Neuron (in vitro differentiated cells): ENCODE results near the gene HMBS.
A peak's percentile ranks its signal among the peaks of the same experiment; 100 is the strongest.
"Not testable (repeated sequence)": the region's sequence is repeated elsewhere in the genome, so short reads cannot be mapped to it uniquely, and the experiment has no call there.

Experiments used
- H2AFZ ChIP-seq: one replicate; pipeline ENCODE4 v1.6.1; 2013; ENCODE audit warnings: low read depth, mild to moderate bottlenecking, inconsistent platforms, low read length, moderate library complexity
- H3K27me3 ChIP-seq: one replicate; pipeline ENCODE4 v1.6.1; 2013; ENCODE audit warnings: low read length; ENCODE audit not compliant: insufficient read depth
- H3K36me3 ChIP-seq: one replicate; pipeline ENCODE4 v1.6.1; 2013; ENCODE audit warnings: low read length; ENCODE audit not compliant: insufficient read depth
- H3K4me1 ChIP-seq: one replicate; pipeline ENCODE4 v1.6.1; 2013; ENCODE audit warnings: low read length; ENCODE audit not compliant: insufficient read depth
- H3K4me3 ChIP-seq: 2 replicates; pipeline ENCODE4 v1.5.1; 2013; ENCODE audit warnings: mild to moderate bottlenecking, low read length, moderate library complexity
- H3K9me3 ChIP-seq: one replicate; pipeline ENCODE4 v1.6.1; 2013; ENCODE audit warnings: low read length

The HMBS gene

GRCh38 chr11:119055901-119056300 lies 28.8 kb upstream of the HMBS start:
- peak overlapping the region; percentile 72 for H3K4me3 ChIP-seq
- peaks cover 43% of the 10 kb centered on the region for H3K36me3 ChIP-seq
- no peak overlapping the region for H2AFZ ChIP-seq
- H3K27me3 ChIP-seq, result no peaks in the 10 kb centered on the region
- no peaks in the 10 kb centered on the region for H3K9me3 ChIP-seq
- peaks cover 14% of the 10 kb centered on the region for H3K4me1 ChIP-seq

- Histone ChIP-seq H3K27me3 (no peaks in the 10 kb centered on the region), H3K36me3 (peaks cover 38% of the 10 kb centered on the region), H3K4me3 (peak overlapping the region; percentile 72), H2AFZ (peak overlapping the region; percentile 78), H3K4me1 (peaks cover 14% of the 10 kb centered on the region), H3K9me3 (no peaks in the 10 kb centered on the region)
Observed at GRCh38 chr11:119056421-119056999, 28.2 kb upstream of the HMBS start.

DNA sequence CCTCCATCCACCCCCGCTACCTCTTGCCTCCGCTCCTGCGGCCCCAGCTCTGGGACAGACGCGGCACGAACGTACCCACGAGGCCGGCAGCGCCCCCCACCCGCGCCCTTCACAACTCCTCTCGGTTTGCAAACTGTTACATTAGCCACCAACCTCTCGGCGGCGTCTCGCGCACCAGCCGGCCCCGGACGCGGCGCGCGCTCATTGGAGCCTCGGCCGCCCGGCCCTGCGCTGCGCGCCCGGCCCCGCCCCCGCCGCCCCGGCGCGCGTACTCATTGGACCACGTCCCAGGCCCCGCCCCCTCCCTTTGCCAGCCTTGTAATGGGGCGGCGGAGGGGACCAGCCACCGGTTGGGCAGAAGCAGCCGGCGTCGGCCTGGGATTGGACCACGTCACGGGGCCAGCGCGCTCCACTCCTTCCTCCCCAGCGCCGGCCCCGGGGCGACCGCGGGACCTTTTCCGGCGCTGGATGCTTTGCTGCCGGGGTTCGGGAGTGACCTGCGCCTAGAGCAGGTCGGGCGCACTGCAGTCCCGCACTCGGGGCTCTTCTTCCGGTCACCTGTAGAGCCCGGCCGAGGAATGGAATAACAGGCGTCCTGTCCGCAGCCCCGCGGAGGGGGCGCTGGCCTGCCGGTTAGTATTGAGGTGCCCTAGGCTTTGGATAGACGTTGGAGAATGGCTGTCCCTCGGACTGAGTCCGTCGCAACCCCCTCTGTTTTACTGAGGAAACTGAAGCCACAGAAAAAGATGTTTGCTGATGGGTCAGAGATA lies 27.5 kb upstream of the HMBS start, which contains the start of gene HYOU1:
HYOU1 (minus strand) TSS at position 206 of the 770 bp plus-strand sequence. CDS start 1,045 bp downstream, outside the sequence.
- Histone ChIP-seq H3K4me3 (peak within 1 kb of the TSS; percentile 72), H3K9me3 (no peaks in the 10 kb centered on the region), H3K36me3 (peaks cover 31% of the 10 kb centered on the region), H3K27me3 (no peaks in the 10 kb centered on the region), H2AFZ (peak within 1 kb of the TSS; percentile 78), H3K4me1 (peaks cover 14% of the 10 kb centered on the region)

- not testable (repeated sequence) for H3K27me3 ChIP-seq, H3K9me3 ChIP-seq, H2AFZ ChIP-seq, H3K4me3 ChIP-seq
- Histone ChIP-seq H3K36me3 (peaks cover 12% of the 10 kb centered on the region), H3K4me1 (peaks cover 14% of the 10 kb centered on the region)
Observed at GRCh38 chr11:119059128-119059527, 25.6 kb upstream of the HMBS start.

DNA sequence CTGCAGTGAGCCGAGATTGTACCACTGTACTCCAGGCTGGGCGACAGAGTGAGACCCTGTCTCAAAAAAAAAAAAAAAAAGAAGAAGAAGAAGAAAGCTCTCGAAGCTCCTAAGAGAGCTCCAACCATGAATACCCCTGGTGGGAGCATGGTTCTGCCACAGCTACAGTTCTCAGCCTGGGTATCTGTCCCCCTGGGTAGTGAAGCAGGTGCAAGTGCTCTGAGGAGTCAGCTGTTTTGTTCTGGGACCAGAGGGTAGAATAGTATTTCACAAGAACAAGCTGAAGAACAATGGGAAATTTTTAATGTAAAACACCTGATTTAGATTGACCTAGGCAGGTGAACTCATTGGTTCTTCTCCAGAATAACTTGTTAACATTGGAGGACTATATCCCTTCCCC lies 23.4 kb upstream of the HMBS start:
- no peak overlapping the region for H3K4me3 ChIP-seq
- H3K9me3 ChIP-seq, result no peaks in the 10 kb centered on the region
- no peaks in the 10 kb centered on the region for H3K36me3 ChIP-seq
- no peak overlapping the region for H2AFZ ChIP-seq
- H3K27me3 ChIP-seq, result no peaks in the 10 kb centered on the region
- peaks cover 7% of the 10 kb centered on the region for H3K4me1 ChIP-seq

DNA sequence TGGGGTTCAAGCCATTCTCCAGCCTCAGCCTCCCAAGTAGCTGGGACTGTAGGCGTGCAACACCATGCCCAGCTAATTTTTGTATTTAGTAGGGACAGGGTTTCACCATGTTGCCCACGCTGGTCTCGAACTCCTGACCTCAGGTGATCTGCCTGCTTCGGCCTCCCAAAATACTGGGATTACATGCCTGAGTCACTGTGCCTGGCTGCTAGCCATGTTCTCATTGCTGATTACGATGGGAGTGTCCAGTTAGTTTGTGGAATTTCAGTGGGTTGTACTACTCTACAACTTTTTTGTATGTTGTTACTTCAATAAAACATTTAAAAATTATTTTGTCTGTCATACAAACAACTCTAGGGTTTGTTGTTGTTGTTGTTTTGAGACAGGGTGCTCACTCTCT lies 21.9 kb upstream of the HMBS start:
- Histone ChIP-seq H3K36me3 (no peaks in the 10 kb centered on the region), H3K4me3 (no peak overlapping the region), H3K27me3 (no peaks in the 10 kb centered on the region), H3K9me3 (no peaks in the 10 kb centered on the region), H3K4me1 (peaks cover 4% of the 10 kb centered on the region), H2AFZ (no peak overlapping the region)

GRCh38 chr11:119065369-119065768 lies 19.3 kb upstream of the HMBS start:
- Histone ChIP-seq H3K36me3 (peaks cover 5% of the 10 kb centered on the region), H2AFZ (no peak overlapping the region), H3K4me3 (no peak overlapping the region), H3K4me1 (no peaks in the 10 kb centered on the region), H3K27me3 (no peaks in the 10 kb centered on the region), H3K9me3 (no peaks in the 10 kb centered on the region)

DNA sequence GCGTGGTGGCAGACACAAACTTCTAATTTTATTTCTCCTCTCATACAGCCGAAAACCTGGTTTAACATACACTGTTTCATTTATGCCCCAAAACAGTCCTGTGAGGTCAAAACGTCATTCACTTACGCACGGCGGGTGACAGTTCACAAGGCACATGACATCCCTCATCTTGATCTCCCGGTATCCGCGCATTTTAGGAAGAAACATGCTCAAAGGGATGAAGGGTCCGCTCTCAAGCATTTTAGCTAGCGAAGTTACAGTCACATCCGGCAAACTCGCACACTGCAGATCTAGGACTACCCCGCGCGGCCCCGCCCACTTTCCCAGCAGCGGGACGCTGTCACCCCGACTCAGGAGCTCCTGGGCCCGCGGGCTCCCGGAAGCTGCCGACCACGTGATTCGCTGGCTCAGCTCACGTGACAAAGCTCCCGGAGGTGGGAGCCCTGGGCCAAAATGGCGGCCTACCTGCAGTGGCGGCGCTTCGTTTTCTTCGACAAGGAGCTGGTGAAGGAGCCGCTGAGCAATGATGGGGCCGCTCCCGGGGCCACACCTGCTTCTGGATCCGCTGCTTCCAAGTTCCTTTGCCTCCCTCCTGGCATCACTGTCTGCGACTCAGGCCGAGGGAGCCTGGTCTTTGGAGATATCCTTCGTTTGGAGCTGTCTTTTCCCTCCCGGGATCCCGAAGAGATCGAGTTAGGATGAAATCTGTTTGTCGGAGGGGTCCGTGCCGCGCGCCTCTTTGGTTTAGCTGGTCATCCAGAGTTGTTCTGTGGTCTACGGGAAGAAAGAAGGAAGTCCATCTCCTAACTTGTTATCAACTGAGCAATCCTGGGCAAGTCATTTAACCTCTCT lies 17.1 kb upstream of the HMBS start, which contains the start of gene VPS11:
VPS11 (plus strand) TSS at position 448 of the 852 bp plus-strand sequence; CDS start at position 454, 6 bp downstream.
- Histone ChIP-seq H3K27me3 (no peaks in the 10 kb centered on the region), H3K4me3 (peak within 1 kb of the TSS; percentile 76), H3K9me3 (no peaks in the 10 kb centered on the region), H3K36me3 (peaks cover 18% of the 10 kb centered on the region), H2AFZ (peak within 1 kb of the TSS; percentile 84), H3K4me1 (no peaks in the 10 kb centered on the region)

DNA sequence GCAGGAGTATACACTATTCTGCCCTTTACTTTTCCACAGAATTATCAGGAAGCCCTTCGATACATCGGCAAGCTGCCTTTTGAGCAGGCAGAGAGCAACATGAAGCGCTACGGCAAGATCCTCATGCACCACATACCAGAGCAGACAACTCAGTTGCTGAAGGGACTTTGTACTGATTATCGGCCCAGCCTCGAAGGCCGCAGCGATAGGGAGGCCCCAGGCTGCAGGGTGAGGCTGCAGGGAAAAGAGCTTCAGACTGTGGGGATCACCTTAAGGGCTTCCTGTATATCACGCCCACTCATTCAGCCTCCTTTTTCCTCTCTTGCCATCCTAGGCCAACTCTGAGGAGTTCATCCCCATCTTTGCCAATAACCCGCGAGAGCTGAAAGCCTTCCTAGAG lies 6.8 kb upstream of the HMBS start:
- Histone ChIP-seq H3K4me1 (no peaks in the 10 kb centered on the region), H3K4me3 (no peak overlapping the region), H3K27me3 (no peaks in the 10 kb centered on the region), H3K36me3 (peaks cover 73% of the 10 kb centered on the region), H2AFZ (no peak overlapping the region), H3K9me3 (no peaks in the 10 kb centered on the region)

DNA sequence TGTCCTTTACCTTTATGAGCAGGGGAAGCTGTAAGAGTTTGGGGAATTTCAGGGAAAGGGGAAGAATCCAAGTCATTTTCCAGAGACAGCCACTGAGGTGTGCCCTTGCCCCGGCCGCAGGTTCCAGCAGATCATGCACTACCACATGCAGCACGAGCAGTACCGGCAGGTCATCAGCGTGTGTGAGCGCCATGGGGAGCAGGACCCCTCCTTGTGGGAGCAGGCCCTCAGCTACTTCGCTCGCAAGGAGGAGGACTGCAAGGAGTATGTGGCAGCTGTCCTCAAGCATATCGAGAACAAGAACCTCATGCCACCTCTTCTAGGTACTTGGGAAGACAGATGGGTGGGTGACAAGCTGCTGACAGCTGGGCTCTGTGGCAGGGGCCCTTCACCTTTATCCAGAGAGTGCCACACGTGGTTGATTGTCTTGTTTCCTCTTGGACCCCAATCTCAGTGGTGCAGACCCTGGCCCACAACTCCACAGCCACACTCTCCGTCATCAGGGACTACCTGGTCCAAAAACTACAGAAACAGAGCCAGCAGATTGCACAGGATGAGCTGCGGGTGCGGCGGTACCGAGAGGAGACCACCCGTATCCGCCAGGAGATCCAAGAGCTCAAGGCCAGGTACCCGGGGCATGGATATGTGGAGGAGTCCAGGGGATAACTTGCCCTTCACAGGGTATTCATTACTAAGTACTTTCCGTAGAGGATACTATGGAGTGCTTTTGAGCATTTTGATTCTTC lies 5.8 kb upstream of the HMBS start:
- H3K27me3 ChIP-seq, result no peaks in the 10 kb centered on the region

GRCh38 chr11:119081682-119082260 lies 2.9 kb upstream of the HMBS start:
- no peaks in the 10 kb centered on the region for H3K27me3 ChIP-seq
- no peak overlapping the region for H3K4me3 ChIP-seq
- H3K9me3 ChIP-seq, result no peaks in the 10 kb centered on the region
- H3K36me3 ChIP-seq, result peaks cover 55% of the 10 kb centered on the region
- H2AFZ ChIP-seq, result no peak overlapping the region
- peaks cover 8% of the 10 kb centered on the region for H3K4me1 ChIP-seq

More for the DNA sequence above, 5.8 kb upstream of the HMBS start:
- Histone ChIP-seq H3K9me3 (no peaks in the 10 kb centered on the region), H3K36me3 (peaks cover 63% of the 10 kb centered on the region), H3K4me3 (no peak overlapping the region), H3K4me1 (no peaks in the 10 kb centered on the region), H2AFZ (no peak overlapping the region)

- Histone ChIP-seq H3K9me3 (no peaks in the 10 kb centered on the region), H3K36me3 (peaks cover 21% of the 10 kb centered on the region), H3K27me3 (no peaks in the 10 kb centered on the region), H3K4me1 (peaks cover 8% of the 10 kb centered on the region), H3K4me3 (peak overlapping the region; percentile 78), H2AFZ (no peak overlapping the region)
Observed at GRCh38 chr11:119085437-119085847, 761 bp downstream of the HMBS start.
